B cell (primary cell): ENCODE data around the gene MAP7. TPM values are rescaled to one million over a fixed set of nuclear protein-coding genes. Genes with fewer than 3 reads are reported as not detected.

Source experiments
- ATAC-seq: fragments of 200-7000 bp; cut with Tn5 transposase; one replicate; pipeline ENCODE4 v1.10.0; 2021; ENCODE audit warnings: low read depth, mild to moderate bottlenecking, moderate number of reproducible peaks, moderate library complexity
- CTCF ChIA-PET: fragments of 350-600 bp; sonication (Branson Sonifier 250); formaldehyde crosslinking; loops from one replicate; lab custom pipeline; 2021; ENCODE audit warnings: antibody characterized with exemption, inconsistent platforms; lab: Charles Lee
- POLR2A ChIA-PET: fragments of 350-600 bp; sonication (Branson Sonifier 250); formaldehyde crosslinking; loops from one replicate; lab custom pipeline; 2021; ENCODE audit warnings: antibody characterized with exemption; lab: Charles Lee
- DNase-seq: peaks from one replicate; pipeline ENCODE4 v3.0.0; 2013
- H2AFZ ChIP-seq: 2 replicates; pipeline ENCODE4 v1.6.1; 2012; ENCODE audit warnings: mild to moderate bottlenecking, low read depth, low read length; ENCODE audit not compliant: insufficient read depth, poor library complexity, severe bottlenecking
- H3K27ac ChIP-seq, 2 donors: 1 replicate in 1 of 2; 2 replicates in 1 of 2; pipeline ENCODE4 v1.5.1; 2012 to 2013; ENCODE audit warnings: low read length in 2 of 2, mild to moderate bottlenecking in 2 of 2, moderate library complexity in 1 of 2
- H3K27me3 ChIP-seq, 4 experiments: fragments of 200-600 bp in 1 of 4; sonication (generic) in 1 of 4; replicated peaks in 1 of 4; 1 replicate in 2 of 4; 2 replicates in 2 of 4; pipeline versions ENCODE4 v1.6.1 to v1.7.0; 2013 to 2016; ENCODE audit warnings: low read length in 3 of 4, mild to moderate bottlenecking in 2 of 4, mixed read lengths in 1 of 4, moderate library complexity in 1 of 4; ENCODE audit not compliant: insufficient read depth in 4 of 4, control insufficient read depth in 3 of 4; ENCODE audit errors: control extremely low read depth in 1 of 4
- H3K36me3 ChIP-seq, 2 experiments: replicated peaks in 1 of 2; 1 replicate in 1 of 2; 2 replicates in 1 of 2; pipeline versions ENCODE4 v1.6.1 to v1.7.1; 2013; ENCODE audit warnings: low read length in 1 of 2; ENCODE audit not compliant: insufficient read depth in 2 of 2, control insufficient read depth in 1 of 2; ENCODE audit errors: control extremely low read depth in 1 of 2, extremely low read depth in 1 of 2
- H3K4me1 ChIP-seq, 2 donors: fragments of 200-600 bp in 1 of 2; sonication (generic) in 1 of 2; 1 replicate in 1 of 2; 2 replicates in 1 of 2; pipeline versions ENCODE4 v1.5.1 to v1.6.1; 2013 to 2017; ENCODE audit warnings: low read length in 2 of 2; ENCODE audit not compliant: control insufficient read depth in 2 of 2, insufficient read depth in 2 of 2
- H3K4me2 ChIP-seq: replicated peaks from 2 replicates; pipeline ENCODE3; 2012; ENCODE audit warnings: mild to moderate bottlenecking, low read depth, low read length; ENCODE audit not compliant: poor library complexity, severe bottlenecking
- H3K4me3 ChIP-seq, 5 experiments: fragments of 200-600 bp in 1 of 5; sonication (generic) in 1 of 5; 1 replicate in 3 of 5; 2 replicates in 2 of 5; pipeline versions ENCODE4 v1.5.1 to v1.7.0; 2011 to 2016; ENCODE audit warnings: low read length in 4 of 5, mild to moderate bottlenecking in 4 of 5, low read depth in 2 of 5, control low read depth in 1 of 5, moderate library complexity in 1 of 5; ENCODE audit not compliant: insufficient read depth in 1 of 5; ENCODE audit errors: control extremely low read depth in 1 of 5, extremely low read depth in 1 of 5
- H3K79me2 ChIP-seq: fragments of 200-600 bp; sonication (generic); one replicate; pipeline ENCODE4 v1.6.0; 2016; ENCODE audit warnings: low read length; ENCODE audit not compliant: control insufficient read depth, insufficient read depth
- H3K9ac ChIP-seq: fragments of 200-600 bp; sonication (generic); 2 replicates; pipeline ENCODE4 v1.6.1; 2017; ENCODE audit warnings: mild to moderate bottlenecking, low read length, moderate library complexity
- H3K9me3 ChIP-seq, 3 donors: one replicate each; pipeline versions ENCODE4 v1.6.1 to v1.7.1; 2013; ENCODE audit warnings: low read length in 2 of 3; ENCODE audit not compliant: control insufficient read depth in 2 of 3, insufficient read depth in 1 of 3; ENCODE audit errors: control extremely low read depth in 1 of 3
- H4K20me1 ChIP-seq: 2 replicates; pipeline ENCODE4 v1.6.0; 2012; ENCODE audit warnings: mild to moderate bottlenecking, low read length; ENCODE audit not compliant: insufficient read depth, control insufficient read depth, poor library complexity, severe bottlenecking
- H3K27ac Mint-ChIP-seq: one replicate; pipeline ENCODE4 v1.8.0; 2021; ENCODE audit warnings: mixed read lengths
- H3K27me3 Mint-ChIP-seq: one replicate; pipeline ENCODE4 v1.8.0; 2021; ENCODE audit warnings: mixed read lengths
- H3K4me1 Mint-ChIP-seq: one replicate; pipeline ENCODE4 v1.8.0; 2021; ENCODE audit warnings: mixed read lengths
- H3K4me3 Mint-ChIP-seq: one replicate; pipeline ENCODE4 v1.8.0; 2021; ENCODE audit warnings: mixed read lengths
- H3K9me3 Mint-ChIP-seq: one replicate; pipeline ENCODE4 v1.8.0; 2022; ENCODE audit warnings: mixed read lengths; ENCODE audit not compliant: insufficient read depth
- CTCF ChIP-seq: fragments of 200-600 bp; IDR thresholded peaks from one replicate; pipeline ENCODE4 v1.8.0; 2022; ENCODE audit warnings: antibody characterized with exemption, mild to moderate bottlenecking
- EZH2 ChIP-seq: IDR thresholded peaks from 2 replicates; pipeline ENCODE4 v1.6.1; 2012; ENCODE audit warnings: borderline replicate concordance, low read depth, mild to moderate bottlenecking, moderate library complexity, low read length; ENCODE audit not compliant: insufficient read depth, poor library complexity, severe bottlenecking
- WGBS: methylation state at CpG from one replicate; pipeline ENCODE4 v1.1.5; 2013; ENCODE audit warnings: missing lambda C conversion rate; ENCODE audit not compliant: insufficient coverage; 5-methylcytosine and 5-hydroxymethylcytosine counted together
- intact Hi-C: fragments of 100-400 bp; cut with micrococcal nuclease; formaldehyde crosslinking; loops from one replicate; pipeline ENCODE4 v1.10.0; 2022
- polyA plus RNA-seq: library from polyadenylated mRNA; depleted of rRNA; stranded (reverse); fragments of >200 nt; gene quantifications from 2 replicates; pipeline ENCODE4 v1.2.3, GENCODE V29; 2012
- total RNA-seq, 2 donors: library from RNA; stranded (reverse); fragments of 120-200 nt in 1 of 2; gene quantifications; 1 replicate in 1 of 2; 2 replicates in 1 of 2; pipeline versions ENCODE4 v1.2.3 to v1.2.4, GENCODE V29; 2013 to 2022

MAP7 gene
- total and polyA plus RNA-seq, 2 donors (not counting 1 experiment from before 2014, with no cell fraction given): 0.34 to 0.64 TPM

- peak overlapping the region; percentile 63 for H3K9ac ChIP-seq
- no peak for TF ChIP-seq EZH2
- no peak for TF ChIP-seq CTCF
- peak overlapping the region; percentile 77 for H2AFZ ChIP-seq
- H3K4me2 ChIP-seq: peak overlapping the region; percentile 92
- no peaks in the 10 kb centered on the region for H3K9me3 ChIP-seq
- under 1% methylated on average over 46 of the region's 46 CpGs for WGBS
- H3K36me3 ChIP-seq: no peaks in the 10 kb centered on the region
- Mint-ChIP-seq H3K27me3 (peaks cover 34% of the 10 kb centered on the region), H3K27ac (no peak overlapping the region), H3K4me3 (peak overlapping the region; percentile 61), H3K4me1 (peaks cover 16% of the 10 kb centered on the region), H3K9me3 (no peaks in the 10 kb centered on the region)
- H3K27me3 ChIP-seq: peaks cover 0 to 27% (median 24%) of the 10 kb centered on the region in 4 experiments
- intact Hi-C loops: no loop called here
- ChIA-PET CTCF (interaction anchor here (1.2 to 1.3 kb wide), 3 partner anchors 15 to 242 kb away, joined by 3 to 5 read pairs (median 3); partner anchors contain the start of gene MAP3K5), POLR2A (no interaction called here)
- peak; percentile 56 for ATAC-seq
- peaks cover 10 to 17% of the 10 kb centered on the region in 2 donors for H3K4me1 ChIP-seq
- peak overlapping the region in 4 of 5 experiments; percentile 23 to 67 (median 61) for H3K4me3 ChIP-seq
- no peaks in the 10 kb centered on the region for H3K79me2 ChIP-seq
- DNase-seq: no peak
- H4K20me1 ChIP-seq: no peaks in the 10 kb centered on the region
- H3K27ac ChIP-seq: no peak overlapping the region
These were observed 235 bp downstream of the MAP7 start for GRCh38 chr6:136550045-136550329.

DNA sequence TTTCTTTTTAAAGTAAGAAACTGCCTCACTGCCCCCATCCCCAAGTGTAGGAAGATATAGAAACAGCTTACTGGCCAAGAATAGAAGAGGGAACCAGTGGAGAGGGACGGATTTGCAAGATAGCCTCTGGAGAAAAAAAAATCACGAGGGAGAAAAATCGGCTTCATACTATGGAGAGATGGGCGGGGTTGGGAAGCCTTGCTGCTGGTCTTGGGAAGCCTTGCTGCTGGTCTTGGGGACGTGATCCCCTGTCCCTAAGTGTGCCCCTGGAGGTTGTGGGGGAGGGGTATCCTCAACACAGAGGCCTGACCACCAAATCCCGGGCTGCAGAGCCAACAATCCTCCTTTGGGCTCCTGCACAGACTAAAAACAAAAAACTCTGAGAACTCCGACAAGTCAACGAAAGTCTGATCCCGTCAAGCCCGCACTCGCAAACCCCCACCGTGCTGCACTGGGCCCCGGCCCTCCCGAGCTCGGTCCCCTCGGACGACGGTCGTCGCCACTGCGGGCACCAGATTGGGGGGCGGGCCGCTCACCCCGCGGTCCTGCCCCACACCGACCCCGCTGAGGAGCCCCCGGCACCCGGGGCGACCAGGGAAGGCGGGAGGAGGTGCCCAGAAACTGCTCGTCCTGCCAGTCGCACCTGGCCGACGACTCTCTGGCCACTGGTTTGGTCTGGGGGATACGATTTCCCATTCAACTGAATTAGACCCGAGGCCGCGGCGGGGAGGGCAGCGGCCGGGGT is 750 bp downstream of the MAP7 start:
- Mint-ChIP-seq H3K27me3 (peaks cover 39% of the 10 kb centered on the region), H3K4me3 (peak overlapping the region; percentile 66), H3K9me3 (no peaks in the 10 kb centered on the region), H3K27ac (no peak overlapping the region), H3K4me1 (peaks cover 16% of the 10 kb centered on the region)
- Histone ChIP-seq H2AFZ (peak overlapping the region; percentile 77), H3K27me3 (peaks cover 0 to 27% (median 24%) of the 10 kb centered on the region in 4 experiments), H3K9ac (peak overlapping the region; percentile 63), H4K20me1 (no peaks in the 10 kb centered on the region), H3K79me2 (no peaks in the 10 kb centered on the region), H3K9me3 (no peaks in the 10 kb centered on the region), H3K4me3 (peak overlapping the region in 4 of 5 experiments; percentile 12 to 67 (median 61)), H3K27ac (no peak overlapping the region), H3K4me1 (peaks cover 10 to 17% of the 10 kb centered on the region in 2 donors), H3K36me3 (no peaks in the 10 kb centered on the region), H3K4me2 (peak overlapping the region; percentile 92)
- ChIA-PET POLR2A (no interaction called here), CTCF (interaction anchor here (1.2 to 1.3 kb wide), 3 partner anchors 15 to 243 kb away, joined by 3 to 5 read pairs (median 3); partner anchors contain the start of gene MAP3K5)
- intact Hi-C loops: no loop called here
- 5% methylated on average over 40 of the region's 42 CpGs for WGBS
- DNase-seq (peak; percentile 44), ATAC-seq (no peak)
- no peak for TF ChIP-seq CTCF
- peak; percentile 78 for TF ChIP-seq EZH2
